ENCODE results near the gene TXK.

DNA sequence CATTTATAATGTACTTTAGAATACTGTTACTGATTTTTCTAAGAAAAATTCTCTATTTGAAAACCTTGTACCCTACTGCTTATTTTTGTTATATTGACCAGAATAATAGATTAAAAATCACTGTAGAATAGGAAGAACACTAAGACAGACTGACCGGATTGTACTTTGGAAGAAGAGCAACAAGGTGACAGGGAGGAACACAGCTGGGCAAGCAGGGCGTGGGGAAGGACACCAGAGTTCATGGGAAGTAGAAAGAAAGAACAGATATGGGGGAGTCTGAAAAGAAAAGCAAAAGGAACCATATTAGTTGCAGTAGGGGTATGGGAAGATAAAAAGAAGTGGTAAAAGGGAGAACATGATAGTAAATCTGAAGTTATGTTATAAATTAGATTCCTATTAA, 38.6 kb downstream of the TXK start:
- TF ChIP-seq, protein P1, sequence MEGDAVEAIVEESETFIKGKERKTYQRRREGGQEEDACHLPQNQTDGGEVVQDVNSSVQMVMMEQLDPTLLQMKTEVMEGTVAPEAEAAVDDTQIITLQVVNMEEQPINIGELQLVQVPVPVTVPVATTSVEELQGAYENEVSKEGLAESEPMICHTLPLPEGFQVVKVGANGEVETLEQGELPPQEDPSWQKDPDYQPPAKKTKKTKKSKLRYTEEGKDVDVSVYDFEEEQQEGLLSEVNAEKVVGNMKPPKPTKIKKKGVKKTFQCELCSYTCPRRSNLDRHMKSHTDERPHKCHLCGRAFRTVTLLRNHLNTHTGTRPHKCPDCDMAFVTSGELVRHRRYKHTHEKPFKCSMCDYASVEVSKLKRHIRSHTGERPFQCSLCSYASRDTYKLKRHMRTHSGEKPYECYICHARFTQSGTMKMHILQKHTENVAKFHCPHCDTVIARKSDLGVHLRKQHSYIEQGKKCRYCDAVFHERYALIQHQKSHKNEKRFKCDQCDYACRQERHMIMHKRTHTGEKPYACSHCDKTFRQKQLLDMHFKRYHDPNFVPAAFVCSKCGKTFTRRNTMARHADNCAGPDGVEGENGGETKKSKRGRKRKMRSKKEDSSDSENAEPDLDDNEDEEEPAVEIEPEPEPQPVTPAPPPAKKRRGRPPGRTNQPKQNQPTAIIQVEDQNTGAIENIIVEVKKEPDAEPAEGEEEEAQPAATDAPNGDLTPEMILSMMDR (conservative IDR thresholded peaks at IDR 0.05; ENCODE audit: low read depth, low read length), result no peak
- TF ChIP-seq EZH2 (IDR thresholded peaks at IDR 0.05; ENCODE audit: borderline replicate concordance, low read depth, low read length, poor library complexity, severe bottlenecking), result no peak
